ENCODE results near the gene MINDY3. TPM values are rescaled to one million over a fixed set of nuclear protein-coding genes. Genes with fewer than 3 reads are reported as not detected.

The MINDY3 gene
- total and polyA plus RNA-seq, 5 experiments from 2014 or later = 2.6 to 44.7 (median 4.7) TPM

- POLR2A ChIA-PET = no interaction called here
Measured at GRCh38 chr10:15869935-15870334, 9.6 kb upstream of the MINDY3 start.

DNA sequence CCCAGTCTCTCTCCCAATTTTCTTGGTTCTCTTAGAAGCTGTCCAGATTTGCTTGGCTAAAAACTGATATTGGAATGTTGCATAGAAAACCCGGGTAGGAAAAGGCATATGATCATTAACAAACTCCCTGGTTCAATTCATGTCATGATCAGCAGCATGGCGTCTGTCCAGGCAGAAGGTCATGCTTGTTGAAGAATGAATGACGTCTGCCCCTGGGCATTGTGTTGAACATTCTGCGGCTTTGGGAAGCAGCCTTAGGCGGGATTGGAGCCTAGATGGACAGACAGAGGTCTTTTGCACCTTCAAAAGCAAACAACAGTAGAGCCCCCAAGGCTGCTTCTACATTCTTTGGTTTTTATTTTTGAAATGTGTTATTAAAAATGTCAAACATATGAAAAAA, 7.7 kb upstream of the MINDY3 start:
- H3K36me3 Mint-ChIP-seq = peaks cover 0 to 13% (median 5%) of the 10 kb centered on the region in 3 donors
- no peak overlapping the region for H3K4me3 Mint-ChIP-seq
- H3K4me1 Mint-ChIP-seq = no peaks in the 10 kb centered on the region
- no peak for ATAC-seq
- peaks cover 34 to 85% (median 59%) of the 10 kb centered on the region in 5 donors for H3K27me3 Mint-ChIP-seq
- H3K27ac Mint-ChIP-seq = no peak overlapping the region
- POLR2A ChIA-PET = no interaction called here
- H3K9me3 Mint-ChIP-seq = peaks cover 0 to 10% (median under 1%) of the 10 kb centered on the region in 9 donors
- DNase-seq = no peak

More at GRCh38 chr10:15869935-15870334, 9.6 kb upstream of the MINDY3 start:
- no peak overlapping the region for H3K27ac Mint-ChIP-seq
- ATAC-seq (no peak), DNase-seq (no peak)
- no peak overlapping the region for H3K4me3 Mint-ChIP-seq
- peaks cover 40 to 88% (median 68%) of the 10 kb centered on the region in 5 donors for H3K27me3 Mint-ChIP-seq
- H3K9me3 Mint-ChIP-seq = peaks cover 0 to 26% (median 9%) of the 10 kb centered on the region in 9 donors
- H3K36me3 Mint-ChIP-seq = peaks cover 0 to 22% (median 6%) of the 10 kb centered on the region in 3 donors
- no peaks in the 10 kb centered on the region for H3K4me1 Mint-ChIP-seq

- H3K36me3 Mint-ChIP-seq = peaks cover 0 to 18% (median 2%) of the 10 kb centered on the region in 3 donors
- H3K27ac Mint-ChIP-seq = no peak overlapping the region
- H3K4me1 Mint-ChIP-seq = peaks cover 0 to 7% (median 3%) of the 10 kb centered on the region in 4 donors
- peaks cover 22 to 58% (median 45%) of the 10 kb centered on the region in 5 donors for H3K27me3 Mint-ChIP-seq
- no peak for ATAC-seq
- peaks cover 0 to 11% (median 0%) of the 10 kb centered on the region in 9 donors for H3K9me3 Mint-ChIP-seq
- POLR2A ChIA-PET = no interaction called here
- DNase-seq = no peak
- H3K4me3 Mint-ChIP-seq = no peak overlapping the region
Measured at GRCh38 chr10:15865304-15865703, 5.0 kb upstream of the MINDY3 start.

DNA sequence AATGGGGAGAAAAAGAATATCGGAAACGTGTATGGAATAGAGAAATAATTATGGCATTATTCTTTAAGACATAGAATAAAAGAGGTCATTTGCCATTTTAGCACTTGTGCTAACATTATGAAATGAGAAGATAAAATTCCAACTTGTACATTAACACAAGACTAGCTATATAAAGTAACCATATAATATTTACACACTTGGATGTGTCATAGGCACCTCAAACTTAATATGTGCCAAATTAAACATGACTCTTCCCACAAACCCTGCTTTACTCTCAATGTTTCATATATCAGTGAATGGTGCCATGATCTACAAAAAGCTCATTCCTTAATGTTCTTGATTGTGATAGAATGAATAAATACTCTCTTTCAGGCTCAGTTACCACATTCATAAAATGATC, 4.1 kb upstream of the MINDY3 start:
- H3K27me3 Mint-ChIP-seq = peaks cover 22 to 57% (median 42%) of the 10 kb centered on the region in 5 donors
- no peak overlapping the region for H3K4me3 Mint-ChIP-seq
- H3K36me3 Mint-ChIP-seq = peaks cover 0 to 18% (median 2%) of the 10 kb centered on the region in 3 donors
- peaks cover 0 to 11% (median 0%) of the 10 kb centered on the region in 9 donors for H3K9me3 Mint-ChIP-seq
- peaks cover 5 to 13% (median 9%) of the 10 kb centered on the region in 4 donors for H3K4me1 Mint-ChIP-seq
- no peak overlapping the region for H3K27ac Mint-ChIP-seq
- ATAC-seq (no peak), DNase-seq (no peak)
- POLR2A ChIA-PET = no interaction called here

DNA sequence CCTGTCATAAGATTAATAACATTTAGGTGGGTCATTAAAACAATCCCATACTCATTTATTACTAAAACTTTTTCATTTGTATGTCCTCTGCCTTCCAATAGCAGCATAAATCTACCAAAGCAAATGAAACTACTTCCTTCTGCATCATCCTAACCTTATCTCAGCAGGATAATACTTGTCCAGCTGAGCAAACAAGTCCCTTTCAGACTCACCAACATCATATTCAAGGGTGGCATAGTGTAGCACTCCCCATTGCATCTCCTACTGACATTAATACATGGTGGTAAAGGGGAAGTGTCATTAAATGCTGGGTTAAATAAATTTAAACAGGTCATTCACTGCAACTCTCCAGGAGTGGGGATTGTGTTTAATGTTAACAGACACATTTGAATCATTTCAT, 3.4 kb upstream of the MINDY3 start:
- H3K27me3 Mint-ChIP-seq = peaks cover 21 to 54% (median 40%) of the 10 kb centered on the region in 5 donors
- no peak overlapping the region for H3K4me3 Mint-ChIP-seq
- H3K9me3 Mint-ChIP-seq = peaks cover 0 to 11% (median 0%) of the 10 kb centered on the region in 9 donors
- ATAC-seq = no peak
- peaks cover 0 to 18% (median 2%) of the 10 kb centered on the region in 3 donors for H3K36me3 Mint-ChIP-seq
- no peak overlapping the region for H3K27ac Mint-ChIP-seq
- POLR2A ChIA-PET = no interaction called here
- H3K4me1 Mint-ChIP-seq = peaks cover 8 to 19% (median 14%) of the 10 kb centered on the region in 4 donors
- no peak for DNase-seq

GRCh38 chr10:15863323-15863722, 3.0 kb upstream of the MINDY3 start:
- POLR2A ChIA-PET = no interaction called here
- Mint-ChIP-seq H3K4me3 (no peak overlapping the region), H3K9me3 (peaks cover 0 to 11% (median 0%) of the 10 kb centered on the region in 9 donors), H3K36me3 (peaks cover 0 to 18% (median 2%) of the 10 kb centered on the region in 3 donors), H3K27me3 (peaks cover 18 to 50% (median 38%) of the 10 kb centered on the region in 5 donors), H3K27ac (no peak overlapping the region), H3K4me1 (peaks cover 9 to 23% (median 16%) of the 10 kb centered on the region in 4 donors)
- DNase-seq (no peak), ATAC-seq (no peak)

GRCh38 chr10:15860692-15861201, 440 bp upstream of the MINDY3 start:
- Mint-ChIP-seq H3K27ac (peak overlapping the region; percentile 93 to 98 (median 96)), H3K4me3 (peak overlapping the region; percentile 94 to 99 (median 98)), H3K9me3 (peaks cover 0 to 5% (median 0%) of the 10 kb centered on the region in 9 donors), H3K27me3 (peaks cover 13 to 24% (median 23%) of the 10 kb centered on the region in 5 donors), H3K36me3 (peaks cover 2 to 14% (median 8%) of the 10 kb centered on the region in 3 donors), H3K4me1 (peaks cover 23 to 43% (median 35%) of the 10 kb centered on the region in 4 donors)
- ATAC-seq (no peak), DNase-seq (no peak)
- POLR2A ChIA-PET = interaction anchor here (2.0 to 2.1 kb wide), 2 partner anchors 577 to 957 kb away, joined by 7 to 9 read pairs; partner anchors contain the start of genes PTER and RSU1

- peaks cover 24 to 54% (median 46%) of the 10 kb centered on the region in 4 donors for H3K4me1 Mint-ChIP-seq
- H3K27me3 Mint-ChIP-seq = peaks cover 6 to 12% (median 12%) of the 10 kb centered on the region in 5 donors
- POLR2A ChIA-PET = interaction anchor here (2.0 to 2.1 kb wide), 2 partner anchors 578 to 958 kb away, joined by 7 to 9 read pairs; partner anchors contain the start of genes PTER and RSU1
- DNase-seq (no peak), ATAC-seq (no peak)
- H3K9me3 Mint-ChIP-seq = peaks cover 0 to 4% (median 0%) of the 10 kb centered on the region in 9 donors
- H3K27ac Mint-ChIP-seq = peak overlapping the region; percentile 93 to 98 (median 96)
- H3K36me3 Mint-ChIP-seq = peaks cover 4 to 17% (median 6%) of the 10 kb centered on the region in 3 donors
- H3K4me3 Mint-ChIP-seq = peak overlapping the region; percentile 94 to 99 (median 98)
Measured at GRCh38 chr10:15859509-15859905, 800 bp downstream of the MINDY3 start.

GRCh38 chr10:15858861-15859281, 1.4 kb downstream of the MINDY3 start:
- DNase-seq (no peak), ATAC-seq (no peak)
- Mint-ChIP-seq H3K36me3 (peaks cover 6 to 23% (median 10%) of the 10 kb centered on the region in 3 donors), H3K4me3 (peak overlapping the region; percentile 70 to 99 (median 95)), H3K27ac (peak overlapping the region in 6 of 10 donors; percentile 4 to 70 (median 47)), H3K9me3 (peaks cover 0 to 4% (median 0%) of the 10 kb centered on the region in 9 donors), H3K4me1 (peaks cover 28 to 61% (median 52%) of the 10 kb centered on the region in 4 donors), H3K27me3 (peaks cover 3 to 8% (median 6%) of the 10 kb centered on the region in 5 donors)
- POLR2A ChIA-PET = interaction anchor here (0.8 to 2.0 kb wide), 2 partner anchors 957 to 959 kb away, joined by 3 to 9 read pairs; partner anchors contain the start of gene RSU1

DNA sequence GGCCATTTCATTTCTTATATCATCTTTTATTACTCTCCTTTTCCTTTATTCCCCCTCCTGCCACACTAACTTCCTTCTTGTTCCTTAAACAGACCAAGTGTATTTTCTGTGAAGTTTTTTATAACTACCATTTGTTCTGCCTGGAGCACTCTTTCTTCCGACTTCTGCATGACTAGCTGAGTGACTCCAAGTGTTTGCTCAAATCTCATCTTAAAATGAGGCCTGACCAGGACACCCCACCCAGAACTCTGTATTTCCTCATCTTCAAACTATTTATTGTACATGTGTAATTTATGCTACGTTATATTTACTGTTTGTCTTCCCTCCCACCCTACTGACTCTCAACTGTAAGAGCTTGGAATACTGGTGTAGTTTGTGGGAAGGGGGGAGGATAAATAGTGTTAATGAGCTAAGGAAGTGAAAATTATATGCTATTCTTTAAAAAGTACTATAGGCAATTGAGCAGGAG, 3.2 kb downstream of the MINDY3 start:
- DNase-seq (no peak), ATAC-seq (no peak)
- H3K36me3 Mint-ChIP-seq = peaks cover 7 to 30% (median 19%) of the 10 kb centered on the region in 3 donors
- H3K27me3 Mint-ChIP-seq = peaks cover 0 to 4% (median 0%) of the 10 kb centered on the region in 5 donors
- peak overlapping the region in 2 of 10 donors; percentile 19 to 52 for H3K27ac Mint-ChIP-seq
- H3K4me1 Mint-ChIP-seq = peaks cover 33 to 71% (median 60%) of the 10 kb centered on the region in 4 donors
- peaks cover 0 to 9% (median 2%) of the 10 kb centered on the region in 9 donors for H3K9me3 Mint-ChIP-seq
- POLR2A ChIA-PET = no interaction called here
- peak overlapping the region in 9 of 10 donors; percentile 0 to 52 (median 23) for H3K4me3 Mint-ChIP-seq

DNA sequence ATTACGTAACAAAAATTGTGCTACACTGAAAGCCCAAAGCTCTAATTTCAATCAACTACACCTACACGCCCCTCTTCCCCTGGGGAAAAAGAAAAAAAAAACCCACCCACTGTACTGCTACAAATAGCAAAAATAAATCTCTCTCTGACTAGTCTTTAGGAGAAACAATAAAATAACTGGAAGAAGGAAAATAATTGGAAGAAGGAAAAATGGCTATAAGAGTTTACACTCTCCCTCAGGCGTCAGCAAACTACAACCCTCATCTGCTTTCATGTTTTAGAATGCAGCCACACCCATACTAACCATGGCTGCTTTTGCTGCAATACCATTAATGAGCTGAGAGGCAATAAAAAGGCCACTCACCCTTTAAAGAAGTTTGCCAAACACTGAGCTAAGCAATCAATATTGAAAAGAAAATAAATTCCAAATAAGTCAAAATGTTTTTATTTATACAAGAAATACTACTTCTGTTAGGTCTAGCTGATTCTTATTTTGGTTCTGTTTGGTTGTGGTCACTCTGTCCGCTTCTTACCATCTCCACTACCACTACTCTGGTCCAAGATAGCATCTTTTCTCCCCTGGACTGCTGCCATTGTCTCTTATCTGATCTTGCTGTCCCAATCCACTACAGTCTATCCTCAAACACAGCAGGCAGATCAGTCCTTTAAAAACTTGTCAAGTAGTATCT, 3.8 kb downstream of the MINDY3 start:
- Mint-ChIP-seq H3K27ac (no peak overlapping the region), H3K9me3 (peaks cover 0 to 15% (median 7%) of the 10 kb centered on the region in 9 donors), H3K27me3 (no peaks in the 10 kb centered on the region), H3K4me1 (peaks cover 37 to 77% (median 66%) of the 10 kb centered on the region in 4 donors), H3K36me3 (peaks cover 9 to 36% (median 26%) of the 10 kb centered on the region in 3 donors), H3K4me3 (peak overlapping the region in 7 of 10 donors; percentile 4 to 58 (median 34))
- no peak for ATAC-seq
- POLR2A ChIA-PET = no interaction called here
- no peak for DNase-seq

DNA sequence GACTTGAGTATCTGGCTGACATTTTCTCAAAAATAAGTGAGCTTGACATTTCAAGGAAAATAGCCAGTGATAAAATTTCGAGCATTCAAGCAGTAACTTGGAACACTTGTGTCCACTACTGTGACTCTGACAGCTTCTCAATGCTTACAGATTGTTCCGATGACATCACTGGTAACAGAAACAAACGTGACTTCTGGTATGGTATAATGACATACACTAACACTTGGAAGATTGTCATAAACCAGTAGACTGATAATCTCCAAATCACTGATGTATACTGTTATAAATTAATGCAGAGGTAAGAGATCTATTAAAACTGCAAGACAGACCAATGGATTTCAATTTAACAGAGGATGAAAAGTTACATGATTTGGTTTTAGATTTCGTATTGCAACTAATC, 6.5 kb downstream of the MINDY3 start:
- Mint-ChIP-seq H3K4me1 (peaks cover 36 to 82% (median 68%) of the 10 kb centered on the region in 4 donors), H3K4me3 (no peak overlapping the region), H3K9me3 (peaks cover 0 to 31% (median 26%) of the 10 kb centered on the region in 9 donors), H3K27ac (no peak overlapping the region), H3K27me3 (no peaks in the 10 kb centered on the region), H3K36me3 (peaks cover 25 to 58% (median 49%) of the 10 kb centered on the region in 3 donors)
- no peak for ATAC-seq
- POLR2A ChIA-PET = no interaction called here
- no peak for DNase-seq
